HCT116 (cell line): ENCODE results near the gene PPP1R16B. TPM values are rescaled to one million over a fixed set of nuclear protein-coding genes. Genes with fewer than 3 reads are reported as not detected.

ENCODE experiments used
- ATAC-seq: fragments of 200-7000 bp; cut with Tn5 transposase; 2 replicates; pipeline ENCODE4 v1.9.1; 2020; ENCODE audit warnings: mild to moderate bottlenecking, moderate library complexity
- BruUV-seq: library from RNA; stranded (reverse); fragments of 400-500 nt; replicated peaks from 2 replicates; lab custom pipeline; 2021; lab: Mats Ljungman, UMichigan
- CTCF ChIA-PET: fragments of 300-600 bp; sonication (Branson Sonifier 250); formaldehyde crosslinking; loops from one replicate; lab custom pipeline; 2021; ENCODE audit warnings: antibody characterized with exemption; lab: Charles Lee
- POLR2A ChIA-PET: fragments of 300-600, 350-600 bp; sonication (Branson Sonifier 250); formaldehyde crosslinking; loops from one replicate; lab custom pipeline; 2021; ENCODE audit warnings: antibody characterized with exemption; lab: Charles Lee
- RAD21 ChIA-PET, 2 experiments: fragments of 300-600 bp; sonication (Branson Sonifier 250); formaldehyde crosslinking; loops; one replicate each; lab custom pipeline; 2023; ENCODE audit warnings: low total read pairs in 2 of 2; ENCODE audit not compliant: uncharacterized antibody in 2 of 2, unreplicated experiment in 2 of 2, low non-redundant PET in 1 of 2; lab: Charles Lee
- DNase-seq: peaks from one replicate; pipeline ENCODE4 v3.0.0-alpha.2; 2010; ENCODE audit warnings: low read depth, low spot score
- H2AFZ ChIP-seq: fragments of 200-600 bp; shearing (Covaris generic), sonication (generic); 2 replicates; pipeline ENCODE4 v1.6.1; 2017; ENCODE audit warnings: low read depth, mixed run types, mixed read lengths, antibody characterized with exemption, low read length; ENCODE audit not compliant: poor library complexity, severe bottlenecking
- H3K27ac ChIP-seq: 2 replicates; pipeline ENCODE4 v1.5.1; 2012; ENCODE audit warnings: low read depth, low read length
- H3K27me3 ChIP-seq: fragments of 200-600 bp; sonication (generic); 2 replicates; pipeline ENCODE4 v1.6.1; 2016; ENCODE audit warnings: mixed run types, low read length, mixed read lengths; ENCODE audit not compliant: insufficient read depth
- H3K36me3 ChIP-seq, 2 experiments: fragments of 200-500 bp in 1 of 2; fragments of 200-600 bp in 1 of 2; sonication (Bioruptor generic) in 1 of 2; sonication (generic) in 1 of 2; 2 replicates each; pipeline versions ENCODE4 v1.5.1 to v1.6.1; 2014 to 2016; ENCODE audit warnings: low read length in 2 of 2, inconsistent platforms in 1 of 2, mixed read lengths in 1 of 2, mixed run types in 1 of 2; ENCODE audit not compliant: insufficient read depth in 2 of 2, control insufficient read depth in 1 of 2
- H3K4me1 ChIP-seq, 2 experiments: fragments of 200-600 bp in 1 of 2; sonication (generic) in 1 of 2; 2 replicates each; pipeline versions ENCODE4 v1.5.1 to v1.6.1; 2012 to 2017; ENCODE audit warnings: low read length in 2 of 2, inconsistent platforms in 1 of 2, mild to moderate bottlenecking in 1 of 2, mixed read lengths in 1 of 2, mixed run types in 1 of 2, moderate library complexity in 1 of 2; ENCODE audit not compliant: insufficient read depth in 2 of 2, control insufficient read depth in 1 of 2
- H3K4me2 ChIP-seq: fragments of 200-600 bp; sonication (generic); 2 replicates; pipeline ENCODE4 v1.6.1; 2017; ENCODE audit warnings: mixed run types, low read length, mixed read lengths
- H3K4me3 ChIP-seq, 2 experiments: fragments of 200-600 bp in 1 of 2; sonication (generic) in 1 of 2; replicated peaks in 1 of 2; 2 replicates each; pipeline ENCODE4 v1.5.1; 2011 to 2016; ENCODE audit warnings: low read length in 2 of 2, control low read depth in 1 of 2, low read depth in 1 of 2, mild to moderate bottlenecking in 1 of 2, mixed read lengths in 1 of 2, mixed run types in 1 of 2
- H3K79me2 ChIP-seq: fragments of 200-600 bp; sonication (generic); 2 replicates; pipeline ENCODE4 v1.6.1; 2017; ENCODE audit warnings: mild to moderate bottlenecking, mixed run types, low read length, moderate library complexity, mixed read lengths; ENCODE audit not compliant: insufficient read depth
- H3K9ac ChIP-seq: fragments of 200-600 bp; sonication (generic); 2 replicates; pipeline ENCODE4 v1.6.1; 2016; ENCODE audit warnings: low read length, mixed read lengths
- H3K9me2 ChIP-seq: fragments of 200-600 bp; sonication (generic), shearing (Covaris generic); 2 replicates; pipeline ENCODE4 v1.6.1; 2017; ENCODE audit warnings: mixed run types, mild to moderate bottlenecking, moderate library complexity; ENCODE audit not compliant: insufficient read depth
- H3K9me3 ChIP-seq, 2 experiments: fragments of 200-500 bp in 1 of 2; fragments of 200-600 bp in 1 of 2; sonication (Bioruptor generic) in 1 of 2; sonication (generic) in 1 of 2; 2 replicates each; pipeline ENCODE4 v1.6.1; 2014 to 2017; ENCODE audit warnings: low read length in 2 of 2, mixed read lengths in 2 of 2, inconsistent platforms in 1 of 2, low read depth in 1 of 2, mild to moderate bottlenecking in 1 of 2, mixed run types in 1 of 2, moderate library complexity in 1 of 2; ENCODE audit not compliant: control insufficient read depth in 1 of 2, insufficient read depth in 1 of 2
- H4K20me1 ChIP-seq: fragments of 200-600 bp; sonication (generic), shearing (Covaris generic); 2 replicates; pipeline ENCODE4 v1.6.1; 2017; ENCODE audit warnings: mixed run types, mild to moderate bottlenecking, moderate library complexity; ENCODE audit not compliant: insufficient read depth
- ATF3 ChIP-seq: IDR thresholded peaks from 2 replicates; pipeline ENCODE4 v1.6.1; 2012
- CBX3 ChIP-seq: IDR thresholded peaks from 2 replicates; pipeline ENCODE4 v1.6.1; 2012; ENCODE audit warnings: low read depth
- CEBPB ChIP-seq: IDR thresholded peaks from 2 replicates; pipeline ENCODE4 v1.6.1; 2012; ENCODE audit warnings: low read depth
- EZH2phosphoT487 ChIP-seq: fragments of 200-600 bp; IDR thresholded peaks from 2 replicates; pipeline ENCODE4 v1.6.1; 2018; ENCODE audit warnings: antibody characterized with exemption, borderline replicate concordance
- FOSL1 ChIP-seq: IDR thresholded peaks from 2 replicates; pipeline ENCODE4 v1.6.1; 2012; ENCODE audit warnings: low read depth
- RAD21 ChIP-seq: IDR thresholded peaks from 2 replicates; pipeline ENCODE4 v1.6.1; 2012; ENCODE audit warnings: low read depth, mild to moderate bottlenecking
- REST ChIP-seq: IDR thresholded peaks from 2 replicates; pipeline ENCODE4 v1.6.1; 2012; ENCODE audit warnings: low read depth
- SIN3A ChIP-seq: IDR thresholded peaks from 2 replicates; pipeline ENCODE4 v1.6.1; 2012; ENCODE audit warnings: low read depth
- SP1 ChIP-seq: IDR thresholded peaks from 2 replicates; pipeline ENCODE4 v1.6.1; 2012; ENCODE audit warnings: low read depth
- SRF ChIP-seq: IDR thresholded peaks from 2 replicates; pipeline ENCODE4 v1.6.1; 2012; ENCODE audit warnings: low read depth
- TCF7L2 ChIP-seq: IDR thresholded peaks from 2 replicates; pipeline ENCODE4 v1.7.0; 2011; ENCODE audit warnings: borderline replicate concordance, inconsistent platforms; ENCODE audit not compliant: insufficient read depth, insufficient read length; ENCODE audit errors: extremely low read depth
- ZFX ChIP-seq: fragments of 450-650 bp; IDR thresholded peaks from 2 replicates; pipeline ENCODE4 v1.6.1; 2017
- ZNF274 ChIP-seq: fragments of 200-500 bp; sonication (Bioruptor generic); IDR thresholded peaks from 2 replicates; pipeline ENCODE4 v1.6.1; 2014; ENCODE audit warnings: mild to moderate bottlenecking, low read depth, low read length, inconsistent platforms
- intact Hi-C: fragments of 100-400 bp; cut with micrococcal nuclease; formaldehyde crosslinking; loops from 2 replicates; pipeline ENCODE4 v1.10.0; 2022
- total RNA-seq: library from RNA; stranded (reverse); gene quantifications from one replicate; pipeline ENCODE4 v1.2.1, GENCODE V29; 2021; ENCODE audit not compliant: unreplicated experiment

PPP1R16B gene
- total RNA-seq, 1 experiment from 2014 or later, result 0.52 TPM

GRCh38 chr20:38840894-38841470 lies 35.5 kb downstream of the PPP1R16B start:
- Histone ChIP-seq H4K20me1 (no peaks in the 10 kb centered on the region), H2AFZ (no peak overlapping the region), H3K9ac (no peak overlapping the region), H3K79me2 (no peaks in the 10 kb centered on the region), H3K9me2 (no peaks in the 10 kb centered on the region), H3K36me3 (no peaks in the 10 kb centered on the region), H3K9me3 (no peaks in the 10 kb centered on the region), H3K4me3 (no peak overlapping the region)
- DNase-seq (no peak), ATAC-seq (no peak)
- POLR2A ChIA-PET, result no interaction called here
- intact Hi-C loops, result no loop called here
- TF ChIP-seq FOSL1 (no peak), RAD21 (no peak), ATF3 (no peak), CEBPB (no peak), SP1 (no peak), SRF (no peak), SIN3A (no peak), REST (no peak), EZH2phosphoT487 (no peak), TCF7L2 (no peak), CBX3 (no peak), ZNF274 (no peak), ZFX (no peak)
- TF ChIP-seq, all 23 proteins: peak for 0
- ChIA-PET RAD21 (no interaction called here), CTCF (no interaction called here)
- Histone ChIP-seq H3K27ac (no peak overlapping the region), H3K4me1 (no peaks in the 10 kb centered on the region), H3K4me2 (no peak overlapping the region), H3K27me3 (no peaks in the 10 kb centered on the region)
- BruUV-seq, result no TSS peak
